Measurements from ENCODE around the gene RPLP1. TPM values are rescaled to one million over a fixed set of nuclear protein-coding genes. Genes with fewer than 3 reads are reported as not detected.

RPLP1 gene
- total RNA-seq, 1 experiment from 2014 or later: 1,535 TPM

- H3K4me1 Mint-ChIP-seq (ENCODE audit: low read depth, unreplicated experiment): peaks cover 16% of the 10 kb centered on the region
- CTCF ChIA-PET: interaction anchor here (0.6 to 1.2 kb wide), 3 partner anchors 9 to 1007 kb away, joined by 3 to 4 read pairs (median 3); no protein-coding TSS in a partner anchor
- H3K36me3 Mint-ChIP-seq (ENCODE audit: insufficient read depth, unreplicated experiment): no peaks in the 10 kb centered on the region
- H3K9me3 Mint-ChIP-seq (ENCODE audit: low read depth, unreplicated experiment): peaks cover 3% of the 10 kb centered on the region
- H3K4me3 Mint-ChIP-seq (ENCODE audit: low read depth, unreplicated experiment): no peak overlapping the region
- H3K27ac Mint-ChIP-seq (ENCODE audit: unreplicated experiment): no peak overlapping the region
- no TSS peak for BruUV-seq (replicated peaks)
- TF ChIP-seq CTCF (IDR thresholded peaks at IDR 0.05; ENCODE audit: unreplicated experiment): no peak
- intact Hi-C loops (cut with micrococcal nuclease; ENCODE audit: unreplicated experiment): loop anchor here (5.0 to 10.0 kb wide), 6 partner anchors 47 to 1012 kb away; partner anchors contain the start of gene TLE3
- peak; percentile 28 for DNase-seq
- no peaks in the 10 kb centered on the region for H3K27me3 Mint-ChIP-seq (ENCODE audit: unreplicated experiment)
Observed at GRCh38 chr15:69474846-69475455, 22.3 kb downstream of the RPLP1 start.

DNA sequence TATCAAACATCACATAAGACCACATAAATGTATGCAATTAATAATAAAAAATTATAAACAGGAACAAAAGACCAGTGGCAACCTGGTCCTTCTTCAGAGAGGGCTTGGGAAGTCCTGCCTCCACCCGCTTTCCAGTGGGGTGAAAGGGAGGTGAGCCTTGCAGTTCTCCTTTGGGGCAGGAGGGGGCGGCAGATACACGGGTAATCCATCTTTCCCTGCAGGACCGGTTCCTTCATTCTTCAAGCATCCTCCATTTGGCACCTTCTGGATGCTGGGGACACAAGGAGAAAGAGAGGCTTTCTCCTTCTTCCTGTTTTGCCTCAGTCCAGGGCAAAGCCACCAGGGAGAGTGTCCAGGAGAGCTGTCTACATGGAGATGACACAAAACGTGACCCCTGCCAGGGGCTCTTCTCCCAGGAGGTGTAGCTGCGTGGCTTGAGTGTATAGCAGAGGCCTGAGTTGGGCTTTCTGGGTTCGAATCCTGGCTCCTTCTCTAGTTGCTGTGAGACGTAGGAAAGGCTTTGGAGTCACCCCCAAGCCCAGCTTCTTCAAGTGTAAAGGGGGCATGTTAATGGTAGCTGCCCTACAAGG is 23.2 kb downstream of the RPLP1 start:
- DNase-seq: peak; percentile 93
- H3K9me3 Mint-ChIP-seq (ENCODE audit: low read depth, unreplicated experiment): peaks cover 3% of the 10 kb centered on the region

GRCh38 chr15:69476704-69477473 is 24.3 kb downstream of the RPLP1 start:
- no TSS peak for BruUV-seq (replicated peaks)
- Mint-ChIP-seq H3K4me3 (ENCODE audit: low read depth, unreplicated experiment) (no peak overlapping the region), H3K27ac (ENCODE audit: unreplicated experiment) (no peak overlapping the region), H3K36me3 (ENCODE audit: insufficient read depth, unreplicated experiment) (peaks cover 9% of the 10 kb centered on the region), H3K4me1 (ENCODE audit: low read depth, unreplicated experiment) (peaks cover 35% of the 10 kb centered on the region), H3K27me3 (ENCODE audit: unreplicated experiment) (no peaks in the 10 kb centered on the region), H3K9me3 (ENCODE audit: low read depth, unreplicated experiment) (peaks cover 3% of the 10 kb centered on the region)
- intact Hi-C loops (cut with micrococcal nuclease; ENCODE audit: unreplicated experiment): loop anchor here (2.0 to 10.0 kb wide), 7 partner anchors 45 to 1010 kb away; partner anchors contain the start of gene TLE3
- CTCF ChIA-PET: interaction anchor here (0.7 to 2.4 kb wide), 7 partner anchors 14 to 667 kb away, joined by 4 to 12 read pairs (median 6); no protein-coding TSS in a partner anchor
- no peak for DNase-seq
- TF ChIP-seq CTCF (IDR thresholded peaks at IDR 0.05; ENCODE audit: unreplicated experiment): no peak

More for the DNA sequence above, 23.2 kb downstream of the RPLP1 start:
- Mint-ChIP-seq H3K4me3 (ENCODE audit: low read depth, unreplicated experiment) (no peak overlapping the region), H3K27ac (ENCODE audit: unreplicated experiment) (no peak overlapping the region), H3K27me3 (ENCODE audit: unreplicated experiment) (no peaks in the 10 kb centered on the region), H3K36me3 (ENCODE audit: insufficient read depth, unreplicated experiment) (peaks cover 6% of the 10 kb centered on the region), H3K4me1 (ENCODE audit: low read depth, unreplicated experiment) (peaks cover 25% of the 10 kb centered on the region)
- CTCF ChIA-PET: interaction anchor here (0.7 to 1.3 kb wide), 4 partner anchors 13 to 103 kb away, joined by 4 to 8 read pairs (median 6); no protein-coding TSS in a partner anchor
- intact Hi-C loops (cut with micrococcal nuclease; ENCODE audit: unreplicated experiment): loop anchor here (2.0 to 10.0 kb wide), 7 partner anchors 46 to 1011 kb away; partner anchors contain the start of gene TLE3
- BruUV-seq (replicated peaks): no TSS peak
- TF ChIP-seq CTCF (IDR thresholded peaks at IDR 0.05; ENCODE audit: unreplicated experiment): peak; percentile 97

GRCh38 chr15:69478259-69478781 is 25.7 kb downstream of the RPLP1 start:
- H3K36me3 Mint-ChIP-seq (ENCODE audit: insufficient read depth, unreplicated experiment): peaks cover 9% of the 10 kb centered on the region
- intact Hi-C loops (cut with micrococcal nuclease; ENCODE audit: unreplicated experiment): loop anchor here (5.0 to 10.0 kb wide), 6 partner anchors 44 to 1009 kb away; partner anchors contain the start of gene TLE3
- CTCF ChIA-PET: interaction anchor here (0.6 to 2.4 kb wide), 18 partner anchors 10 to 989 kb away, joined by 3 to 12 read pairs (median 3); partner anchors contain the start of gene TLE3
- no peaks in the 10 kb centered on the region for H3K27me3 Mint-ChIP-seq (ENCODE audit: unreplicated experiment)
- no peak overlapping the region for H3K4me3 Mint-ChIP-seq (ENCODE audit: low read depth, unreplicated experiment)
- BruUV-seq (replicated peaks): no TSS peak
- peak; percentile 96 for TF ChIP-seq CTCF (IDR thresholded peaks at IDR 0.05; ENCODE audit: unreplicated experiment)
- H3K4me1 Mint-ChIP-seq (ENCODE audit: low read depth, unreplicated experiment): peaks cover 44% of the 10 kb centered on the region
- no peak overlapping the region for H3K27ac Mint-ChIP-seq (ENCODE audit: unreplicated experiment)
- peak; percentile 82 for DNase-seq
- H3K9me3 Mint-ChIP-seq (ENCODE audit: low read depth, unreplicated experiment): peaks cover 3% of the 10 kb centered on the region
